ENCODE results near the gene RASGRF1.

Gene RASGRF1

GRCh38 chr15:78950902-78951840 lies 139.4 kb downstream of the RASGRF1 start:
- DNase-seq = no peak

GRCh38 chr15:78950343-78950742 lies 140.2 kb downstream of the RASGRF1 start:
- DNase-seq = no peak

GRCh38 chr15:78949461-78949860 lies 141.1 kb downstream of the RASGRF1 start:
- DNase-seq = no peak

GRCh38 chr15:78947506-78947905 lies 143.1 kb downstream of the RASGRF1 start:
- DNase-seq = no peak

- no peak for DNase-seq
Observed at GRCh38 chr15:78946493-78946892, 144.1 kb downstream of the RASGRF1 start.

DNA sequence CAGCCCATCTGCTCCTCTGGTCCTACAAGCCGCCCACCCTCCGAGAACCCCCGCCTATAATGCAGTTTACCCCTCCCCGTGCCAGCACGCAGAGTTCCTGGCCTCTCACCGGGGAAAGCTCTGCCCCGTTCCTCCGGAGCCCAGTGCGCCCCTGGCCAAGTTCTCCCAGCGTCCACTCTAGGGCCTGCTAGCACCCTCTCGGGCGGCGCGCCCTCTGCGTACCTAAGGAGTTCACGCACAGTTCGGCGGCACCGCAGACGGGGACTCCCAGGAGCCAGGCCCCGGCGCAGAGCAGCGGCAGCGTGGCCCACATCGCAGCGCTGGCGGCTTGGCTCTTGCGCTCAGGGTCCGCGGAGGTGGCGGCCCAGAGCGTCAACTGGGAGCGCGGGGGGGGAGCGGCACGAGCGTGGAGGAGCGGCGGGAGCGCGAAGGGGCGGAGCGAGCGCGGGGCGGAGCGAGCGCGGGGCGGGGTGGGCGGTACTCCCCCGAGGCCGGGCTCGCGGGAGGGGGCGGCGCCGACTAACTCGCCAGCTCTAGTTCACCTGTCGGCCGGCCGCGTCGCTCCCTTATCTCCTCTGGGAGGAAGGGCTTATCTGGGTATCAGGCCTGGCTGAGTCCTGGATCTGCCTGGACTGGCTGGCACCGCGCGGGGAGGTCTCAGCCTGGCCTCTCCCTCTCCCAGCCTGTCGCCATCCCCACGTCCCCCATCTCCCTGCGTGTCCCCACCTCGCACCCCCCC lies 145.7 kb downstream of the RASGRF1 start, which contains the start of gene CTSH:
Gene CTSH (minus strand): TSS at position 378 of the 739 bp plus-strand sequence. CDS start 65 bp downstream, at position 313.
- DNase-seq = peak; percentile 90

- DNase-seq = no peak
Observed at GRCh38 chr15:78944202-78944625, 146.4 kb downstream of the RASGRF1 start.

GRCh38 chr15:78943692-78944091 lies 146.9 kb downstream of the RASGRF1 start:
- DNase-seq = no peak

DNA sequence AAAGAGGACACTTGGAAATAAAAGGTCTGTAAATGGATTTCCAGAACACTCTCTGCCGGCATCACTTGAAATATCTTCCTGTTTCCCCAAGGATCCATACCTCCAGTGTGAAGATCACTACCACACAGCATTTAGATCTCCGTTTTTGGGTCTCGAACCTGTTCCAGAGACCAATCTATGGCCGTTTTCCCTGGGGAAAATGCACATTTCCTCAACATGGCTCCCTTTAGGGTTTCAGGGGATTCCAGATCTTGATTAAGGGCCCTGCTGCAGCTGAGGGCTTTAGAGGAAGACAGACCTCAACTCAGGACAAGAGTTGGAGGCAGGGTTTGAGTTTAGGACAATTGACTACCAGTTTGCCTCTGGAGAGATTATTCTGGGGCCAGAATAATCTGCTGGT lies 147.8 kb downstream of the RASGRF1 start:
- no peak for DNase-seq

GRCh38 chr15:78938658-78939488 lies 151.7 kb downstream of the RASGRF1 start:
- DNase-seq = peak; percentile 48

DNA sequence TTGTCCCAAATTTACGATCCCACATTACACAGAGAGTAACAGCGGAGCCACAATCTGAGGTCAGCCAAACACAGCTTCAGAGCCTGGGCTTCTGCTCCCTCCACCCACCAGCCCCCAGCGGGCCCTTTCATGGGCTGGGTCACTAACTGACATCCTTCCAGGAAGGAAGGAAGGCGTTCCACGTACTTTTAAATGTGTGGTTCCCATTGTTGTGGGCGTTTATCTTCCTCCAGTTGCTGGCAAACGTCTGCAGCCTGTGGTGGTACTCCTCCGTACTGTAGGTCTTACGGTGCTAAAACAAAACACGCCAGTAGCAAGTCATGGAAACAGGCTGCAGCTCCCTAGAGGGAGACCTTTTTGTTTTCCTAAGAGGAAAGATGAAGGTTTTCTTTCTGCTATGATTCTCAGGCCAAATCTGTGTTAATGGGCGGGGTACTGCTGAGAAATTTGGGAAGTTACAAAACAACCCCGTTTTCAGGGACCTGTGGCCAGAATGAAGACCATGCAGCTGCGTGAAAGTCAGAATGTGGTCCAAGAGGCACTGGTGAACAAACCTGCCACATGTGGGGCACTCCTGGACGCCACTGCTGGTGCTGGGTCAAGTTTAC lies 153.3 kb downstream of the RASGRF1 start:
- no peak for DNase-seq

- DNase-seq = no peak
Observed at GRCh38 chr15:78934655-78935023, 155.9 kb downstream of the RASGRF1 start.

DNA sequence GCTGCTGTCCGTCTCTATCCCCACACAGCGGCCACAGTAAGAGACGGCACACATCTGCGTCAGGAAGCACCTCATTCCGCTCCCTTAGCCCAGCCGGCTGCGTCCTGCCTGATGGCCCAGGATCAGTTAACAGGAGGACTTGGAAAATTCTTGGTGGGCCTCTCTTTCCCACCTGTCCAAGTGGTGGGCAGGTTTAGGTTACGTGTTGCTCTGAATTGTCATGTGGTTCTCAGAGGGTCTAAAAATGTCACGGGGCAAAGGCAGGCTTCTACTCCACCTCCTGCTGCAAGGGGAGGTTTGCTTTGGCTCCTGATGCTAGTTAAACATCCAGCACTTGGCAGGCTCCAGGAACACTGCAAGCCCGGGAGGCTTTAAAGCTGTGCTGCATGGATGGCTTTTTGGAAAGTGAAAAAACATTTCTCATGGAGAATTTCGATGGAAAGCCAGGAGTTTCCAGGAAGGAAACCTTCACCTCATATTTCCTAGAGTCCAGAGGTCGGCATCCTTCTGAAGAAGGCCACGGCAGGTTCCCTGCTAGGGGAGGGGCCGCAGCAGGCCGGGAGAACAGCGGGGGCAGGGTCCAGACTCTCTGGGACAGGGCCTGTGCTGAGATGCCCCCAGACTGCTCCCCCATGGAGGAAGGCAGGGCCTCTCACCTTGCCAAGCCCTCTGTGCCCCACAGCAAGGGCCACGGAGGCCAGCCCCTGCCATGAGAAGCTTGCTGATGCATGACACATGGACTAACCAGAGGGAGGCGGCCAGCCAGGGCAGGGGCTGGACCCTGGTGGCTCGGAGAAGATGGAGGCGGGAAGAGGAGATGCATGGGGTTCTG lies 156.5 kb downstream of the RASGRF1 start:
- DNase-seq = no peak

GRCh38 chr15:78933187-78933822 lies 157.3 kb downstream of the RASGRF1 start:
- DNase-seq = no peak

DNA sequence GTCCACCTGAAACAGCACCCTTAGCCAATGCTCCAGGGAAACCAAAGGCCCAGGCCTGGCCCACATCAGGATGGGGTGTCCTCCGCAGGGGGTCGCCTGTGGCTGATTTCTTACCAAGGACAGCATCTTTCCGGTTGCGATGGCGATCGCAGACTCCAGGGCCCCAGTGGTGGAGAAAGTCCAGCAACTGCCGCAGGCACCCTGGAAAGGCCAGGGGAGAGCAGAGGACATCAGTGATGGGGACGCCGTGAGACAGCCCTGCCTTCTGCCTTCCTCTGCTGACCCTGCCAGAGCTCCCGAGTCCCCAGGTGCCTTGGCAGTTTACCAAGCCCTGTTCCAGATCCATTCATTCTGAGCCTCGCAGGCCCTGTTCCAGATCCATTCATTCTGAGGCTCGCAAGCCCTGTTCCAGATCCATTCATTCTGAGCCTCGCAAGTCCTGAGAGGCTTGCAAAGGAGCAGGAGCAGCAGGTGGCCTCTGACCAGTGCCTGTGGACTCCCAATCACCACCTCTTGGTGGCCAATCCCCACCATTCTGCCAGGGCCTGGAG lies 158.2 kb downstream of the RASGRF1 start:
- DNase-seq = no peak

- no peak for DNase-seq
Observed at GRCh38 chr15:78931439-78932257, 158.9 kb downstream of the RASGRF1 start.

DNA sequence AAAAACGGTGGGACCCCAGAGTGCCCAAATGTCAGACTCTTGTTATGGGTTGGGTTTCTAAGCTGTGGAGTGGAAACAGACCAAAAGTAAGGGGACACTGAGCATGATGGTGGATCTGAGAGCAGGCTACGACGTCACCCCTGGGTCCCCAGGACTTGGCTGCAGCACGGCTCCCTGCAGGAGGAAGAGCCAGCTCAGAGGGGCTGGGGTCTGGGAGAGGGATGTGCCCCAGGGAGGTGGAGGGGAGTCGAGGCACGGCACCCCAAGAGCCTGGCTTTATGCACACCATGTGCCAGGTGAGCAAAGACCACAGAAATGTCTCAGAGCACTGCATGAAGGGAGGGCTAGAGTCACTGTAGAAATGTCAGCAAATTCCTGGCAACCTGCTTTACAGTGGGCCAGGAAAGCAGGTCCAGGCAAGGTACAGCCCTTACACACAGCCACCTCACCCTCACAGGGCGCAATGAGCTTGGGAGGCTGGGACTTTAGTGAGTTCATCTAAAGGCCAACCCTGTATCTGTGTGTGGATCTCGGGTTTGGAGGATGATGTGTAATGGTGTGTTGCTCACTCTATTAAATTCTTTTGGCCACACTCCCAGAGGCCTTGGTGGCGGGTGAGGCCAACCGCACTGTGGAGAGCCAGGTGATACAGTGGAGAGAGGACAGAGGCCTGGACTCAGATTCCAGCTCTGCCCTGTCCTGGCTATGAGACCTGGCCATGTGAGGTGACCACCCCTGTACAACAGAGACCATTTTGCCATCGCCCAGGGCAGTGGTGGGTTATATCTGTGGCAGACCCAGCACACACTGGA lies 159.8 kb downstream of the RASGRF1 start:
- no peak for DNase-seq

- no peak for DNase-seq
Observed at GRCh38 chr15:78929536-78930264, 160.9 kb downstream of the RASGRF1 start.
